HCT116 (cell line): ENCODE measurements around the gene ELN. TPM values are rescaled to one million over a fixed set of nuclear protein-coding genes. Genes with fewer than 3 reads are reported as not detected.

Source experiments
- ATAC-seq: fragments of 200-7000 bp; cut with Tn5 transposase; 2 replicates; pipeline ENCODE4 v1.9.1; 2020; ENCODE audit warnings: mild to moderate bottlenecking, moderate library complexity
- BruUV-seq: library from RNA; stranded (reverse); fragments of 400-500 nt; replicated peaks from 2 replicates; lab custom pipeline; 2021; lab: Mats Ljungman, UMichigan
- CTCF ChIA-PET: fragments of 300-600 bp; sonication (Branson Sonifier 250); formaldehyde crosslinking; loops from one replicate; lab custom pipeline; 2021; ENCODE audit warnings: antibody characterized with exemption; lab: Charles Lee
- POLR2A ChIA-PET: fragments of 300-600, 350-600 bp; sonication (Branson Sonifier 250); formaldehyde crosslinking; loops from one replicate; lab custom pipeline; 2021; ENCODE audit warnings: antibody characterized with exemption; lab: Charles Lee
- RAD21 ChIA-PET, 2 experiments: fragments of 300-600 bp; sonication (Branson Sonifier 250); formaldehyde crosslinking; loops; one replicate each; lab custom pipeline; 2023; ENCODE audit warnings: low total read pairs in 2 of 2; ENCODE audit not compliant: uncharacterized antibody in 2 of 2, unreplicated experiment in 2 of 2, low non-redundant PET in 1 of 2; lab: Charles Lee
- DNase-seq: peaks from one replicate; pipeline ENCODE4 v3.0.0-alpha.2; 2010; ENCODE audit warnings: low read depth, low spot score
- H2AFZ ChIP-seq: fragments of 200-600 bp; shearing (Covaris generic), sonication (generic); 2 replicates; pipeline ENCODE4 v1.6.1; 2017; ENCODE audit warnings: low read depth, mixed run types, mixed read lengths, antibody characterized with exemption, low read length; ENCODE audit not compliant: poor library complexity, severe bottlenecking
- H3K27ac ChIP-seq: 2 replicates; pipeline ENCODE4 v1.5.1; 2012; ENCODE audit warnings: low read depth, low read length
- H3K27me3 ChIP-seq: fragments of 200-600 bp; sonication (generic); 2 replicates; pipeline ENCODE4 v1.6.1; 2016; ENCODE audit warnings: mixed run types, low read length, mixed read lengths; ENCODE audit not compliant: insufficient read depth
- H3K36me3 ChIP-seq, 2 experiments: fragments of 200-500 bp in 1 of 2; fragments of 200-600 bp in 1 of 2; sonication (Bioruptor generic) in 1 of 2; sonication (generic) in 1 of 2; 2 replicates each; pipeline versions ENCODE4 v1.5.1 to v1.6.1; 2014 to 2016; ENCODE audit warnings: low read length in 2 of 2, inconsistent platforms in 1 of 2, mixed read lengths in 1 of 2, mixed run types in 1 of 2; ENCODE audit not compliant: insufficient read depth in 2 of 2, control insufficient read depth in 1 of 2
- H3K4me1 ChIP-seq, 2 experiments: fragments of 200-600 bp in 1 of 2; sonication (generic) in 1 of 2; 2 replicates each; pipeline versions ENCODE4 v1.5.1 to v1.6.1; 2012 to 2017; ENCODE audit warnings: low read length in 2 of 2, inconsistent platforms in 1 of 2, mild to moderate bottlenecking in 1 of 2, mixed read lengths in 1 of 2, mixed run types in 1 of 2, moderate library complexity in 1 of 2; ENCODE audit not compliant: insufficient read depth in 2 of 2, control insufficient read depth in 1 of 2
- H3K4me2 ChIP-seq: fragments of 200-600 bp; sonication (generic); 2 replicates; pipeline ENCODE4 v1.6.1; 2017; ENCODE audit warnings: mixed run types, low read length, mixed read lengths
- H3K4me3 ChIP-seq, 2 experiments: fragments of 200-600 bp in 1 of 2; sonication (generic) in 1 of 2; replicated peaks in 1 of 2; 2 replicates each; pipeline ENCODE4 v1.5.1; 2011 to 2016; ENCODE audit warnings: low read length in 2 of 2, control low read depth in 1 of 2, low read depth in 1 of 2, mild to moderate bottlenecking in 1 of 2, mixed read lengths in 1 of 2, mixed run types in 1 of 2
- H3K79me2 ChIP-seq: fragments of 200-600 bp; sonication (generic); 2 replicates; pipeline ENCODE4 v1.6.1; 2017; ENCODE audit warnings: mild to moderate bottlenecking, mixed run types, low read length, moderate library complexity, mixed read lengths; ENCODE audit not compliant: insufficient read depth
- H3K9ac ChIP-seq: fragments of 200-600 bp; sonication (generic); 2 replicates; pipeline ENCODE4 v1.6.1; 2016; ENCODE audit warnings: low read length, mixed read lengths
- H3K9me2 ChIP-seq: fragments of 200-600 bp; sonication (generic), shearing (Covaris generic); 2 replicates; pipeline ENCODE4 v1.6.1; 2017; ENCODE audit warnings: mixed run types, mild to moderate bottlenecking, moderate library complexity; ENCODE audit not compliant: insufficient read depth
- H3K9me3 ChIP-seq, 2 experiments: fragments of 200-500 bp in 1 of 2; fragments of 200-600 bp in 1 of 2; sonication (Bioruptor generic) in 1 of 2; sonication (generic) in 1 of 2; 2 replicates each; pipeline ENCODE4 v1.6.1; 2014 to 2017; ENCODE audit warnings: low read length in 2 of 2, mixed read lengths in 2 of 2, inconsistent platforms in 1 of 2, low read depth in 1 of 2, mild to moderate bottlenecking in 1 of 2, mixed run types in 1 of 2, moderate library complexity in 1 of 2; ENCODE audit not compliant: control insufficient read depth in 1 of 2, insufficient read depth in 1 of 2
- H4K20me1 ChIP-seq: fragments of 200-600 bp; sonication (generic), shearing (Covaris generic); 2 replicates; pipeline ENCODE4 v1.6.1; 2017; ENCODE audit warnings: mixed run types, mild to moderate bottlenecking, moderate library complexity; ENCODE audit not compliant: insufficient read depth
- CEBPB ChIP-seq: IDR thresholded peaks from 2 replicates; pipeline ENCODE4 v1.6.1; 2012; ENCODE audit warnings: low read depth
- CTCF ChIP-seq, 3 experiments: fragments of 200-600 bp in 1 of 3; sonication (generic) in 1 of 3; IDR thresholded peaks in 2 of 3; conservative IDR thresholded peaks in 1 of 3; 2 replicates each; pipeline ENCODE4 v1.5.1; 2012 to 2017; ENCODE audit warnings: low read depth in 2 of 3, low read length in 2 of 3, antibody characterized with exemption in 1 of 3, borderline replicate concordance in 1 of 3, control low read depth in 1 of 3, mild to moderate bottlenecking in 1 of 3, mixed read lengths in 1 of 3, mixed run types in 1 of 3, moderate library complexity in 1 of 3; ENCODE audit not compliant: insufficient read depth in 1 of 3
- EGR1 ChIP-seq: IDR thresholded peaks from 2 replicates; pipeline ENCODE4 v1.6.1; 2012; ENCODE audit warnings: low read depth
- EZH2 ChIP-seq: fragments of 200-600 bp; sonication (generic); IDR thresholded peaks from 2 replicates; pipeline ENCODE4 v1.6.1; 2017; ENCODE audit warnings: antibody characterized with exemption, mixed run types
- EZH2phosphoT487 ChIP-seq: fragments of 200-600 bp; IDR thresholded peaks from 2 replicates; pipeline ENCODE4 v1.6.1; 2018; ENCODE audit warnings: antibody characterized with exemption, borderline replicate concordance
- FOSL1 ChIP-seq: IDR thresholded peaks from 2 replicates; pipeline ENCODE4 v1.6.1; 2012; ENCODE audit warnings: low read depth
- JUND ChIP-seq: IDR thresholded peaks from 2 replicates; pipeline ENCODE4 v1.6.1; 2012
- POLR2A ChIP-seq: IDR thresholded peaks from 2 replicates; pipeline ENCODE4 v1.7.0; 2011; ENCODE audit warnings: borderline replicate concordance; ENCODE audit not compliant: insufficient read depth, insufficient read length; ENCODE audit errors: extremely low read depth
- POLR2AphosphoS5 ChIP-seq: IDR thresholded peaks from 2 replicates; pipeline ENCODE4 v1.6.1; 2011; ENCODE audit warnings: mild to moderate bottlenecking, low read depth, low read length, moderate library complexity
- REST ChIP-seq: IDR thresholded peaks from 2 replicates; pipeline ENCODE4 v1.6.1; 2012; ENCODE audit warnings: low read depth
- SP1 ChIP-seq: IDR thresholded peaks from 2 replicates; pipeline ENCODE4 v1.6.1; 2012; ENCODE audit warnings: low read depth
- TCF7L2 ChIP-seq: IDR thresholded peaks from 2 replicates; pipeline ENCODE4 v1.7.0; 2011; ENCODE audit warnings: borderline replicate concordance, inconsistent platforms; ENCODE audit not compliant: insufficient read depth, insufficient read length; ENCODE audit errors: extremely low read depth
- YY1 ChIP-seq: IDR thresholded peaks from 2 replicates; pipeline ENCODE4 v1.6.1; 2011; ENCODE audit warnings: low read length, low read depth, moderate library complexity, mild to moderate bottlenecking; ENCODE audit not compliant: insufficient replicate concordance; ENCODE audit errors: extremely low read depth
- ZFX ChIP-seq: fragments of 450-650 bp; IDR thresholded peaks from 2 replicates; pipeline ENCODE4 v1.6.1; 2017
- ZNF274 ChIP-seq: fragments of 200-500 bp; sonication (Bioruptor generic); IDR thresholded peaks from 2 replicates; pipeline ENCODE4 v1.6.1; 2014; ENCODE audit warnings: mild to moderate bottlenecking, low read depth, low read length, inconsistent platforms
- intact Hi-C: fragments of 100-400 bp; cut with micrococcal nuclease; formaldehyde crosslinking; loops from 2 replicates; pipeline ENCODE4 v1.10.0; 2022
- total RNA-seq: library from RNA; stranded (reverse); gene quantifications from one replicate; pipeline ENCODE4 v1.2.1, GENCODE V29; 2021; ENCODE audit not compliant: unreplicated experiment
- TF ChIP-seq, protein P1 (sequence below): IDR thresholded peaks from 2 replicates; pipeline ENCODE4 v1.6.1; 2011; ENCODE audit warnings: mild to moderate bottlenecking, low read length, moderate library complexity; ENCODE audit not compliant: insufficient replicate concordance; ENCODE audit errors: extremely low read depth
- TF ChIP-seq, protein P2 (sequence below): IDR thresholded peaks from 2 replicates; pipeline ENCODE4 v1.6.1; 2012

The ELN gene
- total RNA-seq, 1 experiment from 2014 or later, result 0.17 TPM

- H3K4me1 ChIP-seq, result 0 out of 4 replicates have a peak, but pooled peaks cover 0 to 3% of the 10 kb centered on the region in 2 experiments
- H3K4me3 ChIP-seq, result no peak overlapping the region
- RAD21 ChIA-PET, result no interaction called here
- H2AFZ ChIP-seq, result no peak overlapping the region
- no peak for DNase-seq
- POLR2A ChIA-PET, result no interaction called here
- no TSS peak for BruUV-seq
- H3K9ac ChIP-seq, result no peak overlapping the region
- TF ChIP-seq TCF7L2, result no peak
- TF ChIP-seq JUND, result no peak
- TF ChIP-seq ZNF274, result no peak
- no peak for TF ChIP-seq ZFX
- TF ChIP-seq, protein P1, sequence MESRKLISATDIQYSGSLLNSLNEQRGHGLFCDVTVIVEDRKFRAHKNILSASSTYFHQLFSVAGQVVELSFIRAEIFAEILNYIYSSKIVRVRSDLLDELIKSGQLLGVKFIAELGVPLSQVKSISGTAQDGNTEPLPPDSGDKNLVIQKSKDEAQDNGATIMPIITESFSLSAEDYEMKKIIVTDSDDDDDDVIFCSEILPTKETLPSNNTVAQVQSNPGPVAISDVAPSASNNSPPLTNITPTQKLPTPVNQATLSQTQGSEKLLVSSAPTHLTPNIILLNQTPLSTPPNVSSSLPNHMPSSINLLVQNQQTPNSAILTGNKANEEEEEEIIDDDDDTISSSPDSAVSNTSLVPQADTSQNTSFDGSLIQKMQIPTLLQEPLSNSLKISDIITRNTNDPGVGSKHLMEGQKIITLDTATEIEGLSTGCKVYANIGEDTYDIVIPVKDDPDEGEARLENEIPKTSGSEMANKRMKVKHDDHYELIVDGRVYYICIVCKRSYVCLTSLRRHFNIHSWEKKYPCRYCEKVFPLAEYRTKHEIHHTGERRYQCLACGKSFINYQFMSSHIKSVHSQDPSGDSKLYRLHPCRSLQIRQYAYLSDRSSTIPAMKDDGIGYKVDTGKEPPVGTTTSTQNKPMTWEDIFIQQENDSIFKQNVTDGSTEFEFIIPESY, result no peak
- no peak for TF ChIP-seq POLR2AphosphoS5
- no peak for TF ChIP-seq SP1
- TF ChIP-seq POLR2A, result no peak
- no peak for TF ChIP-seq EZH2phosphoT487
- TF ChIP-seq, protein P2, sequence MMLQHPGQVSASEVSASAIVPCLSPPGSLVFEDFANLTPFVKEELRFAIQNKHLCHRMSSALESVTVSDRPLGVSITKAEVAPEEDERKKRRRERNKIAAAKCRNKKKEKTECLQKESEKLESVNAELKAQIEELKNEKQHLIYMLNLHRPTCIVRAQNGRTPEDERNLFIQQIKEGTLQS, result no peak
- TF ChIP-seq EGR1, result no peak
- TF ChIP-seq CTCF (IDR thresholded peaks at IDR 0.05 in 2 of 3, conservative IDR thresholded peaks at IDR 0.05 in 1 of 3; ENCODE audit: borderline replicate concordance in 1 of 3, insufficient read depth in 1 of 3, low read depth in 2 of 3, low read length in 2 of 3), result no peak
- no peak for TF ChIP-seq REST
- TF ChIP-seq CEBPB, result no peak
- no peak for TF ChIP-seq EZH2
- no peak for TF ChIP-seq FOSL1
- no peak for TF ChIP-seq YY1
- ATAC-seq, result no peak
- no peak overlapping the region for H3K4me2 ChIP-seq
- H3K9me2 ChIP-seq, result no peaks in the 10 kb centered on the region
- no peaks in the 10 kb centered on the region for H3K9me3 ChIP-seq
- H3K27me3 ChIP-seq, result no peaks in the 10 kb centered on the region
- intact Hi-C loops, result no loop called here
- H3K27ac ChIP-seq, result no peak overlapping the region
- H3K79me2 ChIP-seq, result no peaks in the 10 kb centered on the region
- no peaks in the 10 kb centered on the region for H3K36me3 ChIP-seq
- CTCF ChIA-PET, result no interaction called here
- H4K20me1 ChIP-seq, result no peaks in the 10 kb centered on the region
Observed at GRCh38 chr7:74032191-74032490, 4.2 kb downstream of the ELN start.
